Upper lobe of left lung (tissue), 4 donors: ENCODE data around the gene SRCAP.

Experiments
- POLR2A ChIP-seq, 4 donors: fragments of 450-650 bp; IDR thresholded peaks; one replicate each; pipeline ENCODE4 v1.5.1; 2016 to 2017; ENCODE audit warnings: antibody characterized with exemption in 4 of 4, mild to moderate bottlenecking in 2 of 4
- POLR2AphosphoS5 ChIP-seq, 2 donors: sonication (generic); formaldehyde crosslinking; IDR thresholded peaks; one replicate each; pipeline ENCODE4 v1.5.1; 2017; ENCODE audit warnings: antibody characterized with exemption in 2 of 2
- TF ChIP-seq, protein P1 (sequence below), 6 experiments: fragments of 450-650 bp in 4 of 6; fragments of 200-600 bp in 2 of 6; sonication (generic) in 2 of 6; IDR thresholded peaks; one replicate each; pipeline ENCODE4 v1.5.1; 2016 to 2019; ENCODE audit warnings: antibody characterized with exemption in 6 of 6

DNA sequence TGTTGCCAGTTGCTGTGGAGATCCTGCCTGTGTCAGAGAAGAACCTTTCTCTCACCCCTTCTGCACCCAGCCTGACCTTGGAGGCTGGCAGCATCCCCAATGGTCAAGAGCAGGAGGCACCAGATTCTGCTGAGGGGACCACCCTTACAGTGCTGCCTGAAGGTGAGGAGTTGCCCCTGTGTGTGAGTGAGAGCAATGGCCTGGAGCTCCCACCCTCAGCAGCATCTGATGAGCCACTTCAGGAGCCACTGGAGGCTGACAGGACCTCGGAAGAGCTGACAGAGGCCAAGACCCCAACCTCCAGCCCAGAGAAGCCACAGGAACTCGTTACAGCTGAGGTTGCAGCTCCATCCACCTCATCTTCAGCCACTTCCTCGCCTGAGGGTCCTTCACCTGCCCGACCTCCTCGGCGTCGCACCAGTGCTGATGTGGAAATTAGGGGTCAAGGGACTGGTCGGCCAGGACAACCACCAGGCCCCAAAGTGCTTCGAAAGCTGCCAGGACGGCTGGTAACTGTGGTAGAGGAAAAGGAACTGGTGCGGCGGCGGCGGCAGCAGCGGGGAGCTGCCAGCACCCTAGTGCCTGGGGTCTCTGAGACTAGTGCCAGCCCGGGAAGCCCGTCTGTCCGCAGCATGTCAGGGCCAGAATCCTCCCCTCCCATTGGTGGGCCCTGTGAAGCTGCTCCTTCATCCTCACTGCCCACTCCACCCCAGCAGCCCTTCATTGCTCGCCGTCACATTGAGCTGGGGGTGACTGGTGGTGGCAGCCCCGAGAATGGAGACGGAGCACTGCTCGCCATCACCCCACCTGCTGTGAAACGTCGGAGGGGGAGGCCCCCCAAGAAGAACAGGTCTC lies 39.0 kb downstream of the SRCAP start:
- TF ChIP-seq, protein P1, sequence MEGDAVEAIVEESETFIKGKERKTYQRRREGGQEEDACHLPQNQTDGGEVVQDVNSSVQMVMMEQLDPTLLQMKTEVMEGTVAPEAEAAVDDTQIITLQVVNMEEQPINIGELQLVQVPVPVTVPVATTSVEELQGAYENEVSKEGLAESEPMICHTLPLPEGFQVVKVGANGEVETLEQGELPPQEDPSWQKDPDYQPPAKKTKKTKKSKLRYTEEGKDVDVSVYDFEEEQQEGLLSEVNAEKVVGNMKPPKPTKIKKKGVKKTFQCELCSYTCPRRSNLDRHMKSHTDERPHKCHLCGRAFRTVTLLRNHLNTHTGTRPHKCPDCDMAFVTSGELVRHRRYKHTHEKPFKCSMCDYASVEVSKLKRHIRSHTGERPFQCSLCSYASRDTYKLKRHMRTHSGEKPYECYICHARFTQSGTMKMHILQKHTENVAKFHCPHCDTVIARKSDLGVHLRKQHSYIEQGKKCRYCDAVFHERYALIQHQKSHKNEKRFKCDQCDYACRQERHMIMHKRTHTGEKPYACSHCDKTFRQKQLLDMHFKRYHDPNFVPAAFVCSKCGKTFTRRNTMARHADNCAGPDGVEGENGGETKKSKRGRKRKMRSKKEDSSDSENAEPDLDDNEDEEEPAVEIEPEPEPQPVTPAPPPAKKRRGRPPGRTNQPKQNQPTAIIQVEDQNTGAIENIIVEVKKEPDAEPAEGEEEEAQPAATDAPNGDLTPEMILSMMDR (IDR thresholded peaks at IDR 0.05), result no peak
- TF ChIP-seq POLR2AphosphoS5 (IDR thresholded peaks at IDR 0.05) (no peak), POLR2A (IDR thresholded peaks at IDR 0.05) (no peak)
